GM19351 (cell line): ENCODE data around the gene LRCH4.
"Not testable (repeated sequence)": the region's sequence is repeated elsewhere in the genome, so short reads cannot be mapped to it uniquely, and the experiment has no call there.

Experiments used
- ATAC-seq: cut with Tn5 transposase; IDR thresholded peaks from one replicate; pipeline ENCODE4 v1.9.1; 2021; ENCODE audit warnings: mild to moderate bottlenecking, moderate library complexity; ENCODE audit not compliant: unreplicated experiment

The LRCH4 gene

GRCh38 chr7:100568176-100568895 lies 17.6 kb downstream of the LRCH4 start:
- ATAC-seq = no peak

- ATAC-seq = no peak
Measured at GRCh38 chr7:100567751-100568175, 18.2 kb downstream of the LRCH4 start.

- no peak for ATAC-seq
Measured at GRCh38 chr7:100567031-100567730, 18.7 kb downstream of the LRCH4 start.

- no peak for ATAC-seq
Measured at GRCh38 chr7:100566018-100566531, 19.9 kb downstream of the LRCH4 start.

GRCh38 chr7:100565133-100565571 lies 20.8 kb downstream of the LRCH4 start:
- no peak for ATAC-seq

- not testable (repeated sequence) for ATAC-seq
Measured at GRCh38 chr7:100564405-100564804, 21.5 kb downstream of the LRCH4 start.

- ATAC-seq = peak; percentile 45
Measured at GRCh38 chr7:100563809-100564400, 22.0 kb downstream of the LRCH4 start.

- ATAC-seq = no peak
Measured at GRCh38 chr7:100563100-100563564, 22.8 kb downstream of the LRCH4 start.

- no peak for ATAC-seq
Measured at GRCh38 chr7:100562195-100563099, 23.5 kb downstream of the LRCH4 start.

GRCh38 chr7:100561491-100562194 lies 24.3 kb downstream of the LRCH4 start:
- ATAC-seq = no peak

- ATAC-seq = no peak
Measured at GRCh38 chr7:100559127-100559526, 26.8 kb downstream of the LRCH4 start.

GRCh38 chr7:100556541-100556940 lies 29.4 kb downstream of the LRCH4 start:
- no peak for ATAC-seq

- no peak for ATAC-seq
Measured at GRCh38 chr7:100555701-100556100, 30.2 kb downstream of the LRCH4 start.

GRCh38 chr7:100553032-100553431 lies 32.9 kb downstream of the LRCH4 start:
- ATAC-seq = no peak

GRCh38 chr7:100552532-100552931 lies 33.4 kb downstream of the LRCH4 start:
- no peak for ATAC-seq

- not testable (repeated sequence) for ATAC-seq
Measured at GRCh38 chr7:100548446-100548845, 37.5 kb downstream of the LRCH4 start.

- no peak for ATAC-seq
Measured at GRCh38 chr7:100547872-100548271, 38.1 kb downstream of the LRCH4 start.

GRCh38 chr7:100546926-100547800 lies 38.8 kb downstream of the LRCH4 start:
- ATAC-seq = no peak
